Heart left ventricle (tissue), 16 donors: ENCODE results near the gene ZGPAT. TPM values are rescaled to one million over a fixed set of nuclear protein-coding genes. Genes with fewer than 3 reads are reported as not detected.
A peak's percentile ranks its signal among the peaks of the same experiment; 100 is the strongest.

Experiments
- ATAC-seq, 4 donors: fragments of 200-7000 bp; cut with Tn5 transposase; one replicate each; pipeline ENCODE4 v1.9.1; 2020 to 2022; ENCODE audit warnings: moderate library complexity in 4 of 4, mild to moderate bottlenecking in 3 of 4, moderate number of reproducible peaks in 1 of 4
- DNase-seq, 5 donors: peaks; one replicate each; pipeline ENCODE4 v3.0.0-alpha.2; 2020
- H3K27ac ChIP-seq, 12 donors: fragments of 200-600 bp; sonication (generic) in 4 of 12; one replicate each; pipeline versions ENCODE4 v1.5.0 to v1.8.0; 2016 to 2022; ENCODE audit warnings: mild to moderate bottlenecking in 2 of 12
- H3K27me3 ChIP-seq, 9 donors: fragments of 200-600 bp; sonication (generic) in 2 of 9; one replicate each; pipeline versions ENCODE4 v1.5.1 to v1.8.0; 2016 to 2022; ENCODE audit warnings: mild to moderate bottlenecking in 3 of 9
- H3K36me3 ChIP-seq, 9 donors: fragments of 200-600 bp; sonication (generic) in 2 of 9; one replicate each; pipeline versions ENCODE4 v1.5.0 to v1.8.0; 2018 to 2022; ENCODE audit warnings: mild to moderate bottlenecking in 2 of 9
- H3K4me1 ChIP-seq, 12 donors: fragments of 200-600 bp; sonication (generic) in 4 of 12; one replicate each; pipeline versions ENCODE4 v1.5.0 to v1.8.0; 2016 to 2022; ENCODE audit warnings: mild to moderate bottlenecking in 3 of 12
- H3K4me3 ChIP-seq, 12 donors: fragments of 200-600 bp; sonication (generic) in 4 of 12; one replicate each; pipeline versions ENCODE4 v1.5.0 to v1.8.0; 2017 to 2022; ENCODE audit warnings: mild to moderate bottlenecking in 9 of 12, moderate library complexity in 4 of 12
- H3K9me3 ChIP-seq, 12 donors: fragments of 200-600 bp; sonication (generic) in 4 of 12; one replicate each; pipeline versions ENCODE4 v1.5.0 to v1.8.0; 2016 to 2022; ENCODE audit warnings: mild to moderate bottlenecking in 1 of 12
- POLR2A ChIP-seq, 2 donors: fragments of 450-650 bp; IDR thresholded peaks; one replicate each; pipeline ENCODE4 v1.6.1; 2017; ENCODE audit warnings: antibody characterized with exemption in 2 of 2, mild to moderate bottlenecking in 2 of 2, moderate library complexity in 2 of 2
- WGBS, 4 donors: extraction: QIAGEN DNeasy Blood & Tissue Kit in 2 of 4; methylation state at CpG; one replicate each; pipeline versions ENCODE4 v1.1.5 to v1.1.7; 2013 to 2018; 5-methylcytosine and 5-hydroxymethylcytosine counted together
- intact Hi-C, 10 donors: fragments of 100-400 bp; cut with DNase I; formaldehyde crosslinking; loops; one replicate each; pipeline versions ENCODE4 v1.11.1 to v1.14.2; 2022
- polyA plus RNA-seq, 2 donors: library from polyadenylated mRNA; stranded (reverse); fragments of 200-250 nt; gene quantifications; one replicate each; pipeline ENCODE4 v1.2.3, GENCODE V29; 2013
- total RNA-seq, 9 donors: library from RNA; depleted of rRNA in 2 of 9; stranded (reverse); fragments of >200 nt in 2 of 9; fragmentation: NEBNext Ultra II Directional in 3 of 9; extraction: Animal tissue kit (Norgen Biotek cat#: 25700) in 3 of 9; gene quantifications; one replicate each; pipeline versions ENCODE4 v1.1.0 to v1.2.4, GENCODE V29; 2016 to 2023
- TF ChIP-seq, protein P1 (sequence below), 12 donors: fragments of 200-600 bp; sonication (generic) in 4 of 12; IDR thresholded peaks; one replicate each; pipeline versions ENCODE4 v1.5.0 to v1.8.0; 2018 to 2022; ENCODE audit warnings: antibody characterized with exemption in 12 of 12, mild to moderate bottlenecking in 5 of 12
- donor health status: ischemic (EF 13 %, LVEDD 7.1; RV severe dilation, severe dysfunction).
- donor health status: healthy with polysubstance abuse.
- donor health status: DM: no; HTN: yes; CAD: no.
- donor health status: DM: no; HTN: no; CAD: no.
- donor health status: ischemic (EF 25% LVEDD 6.9; RV normal size, moderate dysfunction).
- donor health status: ischemic (EF 25% LVEDD 5.7; RV mildly dilated, moderate dysfunction).
- donor health status: healthy.
- donor health status: DM: yes; HTN: yes; CAD: no.
- donor health status: ischemic (EF 35%, LVEDD 5.7; RV mildly dilated, moderate dysfunction).
- donor health status: nonischemic (EF 11% LVEDD 7.7; RV severe dilation, severe dysfunction).
- donor health status: DM: yes; HTN: yes; CAD: no.
- donor health status: PGD.
- donor health status: ischemic (EF 29% LVEDD 5.4; RV normal size, mild dysfunction).
- donor health status: nonischemic (EF 23%, LVEDD 6.1; RV moderate dilation, normal function).

ZGPAT gene
- total and polyA plus RNA-seq, 11 donors = 12.9 to 34.4 (median 20.0) TPM

DNA sequence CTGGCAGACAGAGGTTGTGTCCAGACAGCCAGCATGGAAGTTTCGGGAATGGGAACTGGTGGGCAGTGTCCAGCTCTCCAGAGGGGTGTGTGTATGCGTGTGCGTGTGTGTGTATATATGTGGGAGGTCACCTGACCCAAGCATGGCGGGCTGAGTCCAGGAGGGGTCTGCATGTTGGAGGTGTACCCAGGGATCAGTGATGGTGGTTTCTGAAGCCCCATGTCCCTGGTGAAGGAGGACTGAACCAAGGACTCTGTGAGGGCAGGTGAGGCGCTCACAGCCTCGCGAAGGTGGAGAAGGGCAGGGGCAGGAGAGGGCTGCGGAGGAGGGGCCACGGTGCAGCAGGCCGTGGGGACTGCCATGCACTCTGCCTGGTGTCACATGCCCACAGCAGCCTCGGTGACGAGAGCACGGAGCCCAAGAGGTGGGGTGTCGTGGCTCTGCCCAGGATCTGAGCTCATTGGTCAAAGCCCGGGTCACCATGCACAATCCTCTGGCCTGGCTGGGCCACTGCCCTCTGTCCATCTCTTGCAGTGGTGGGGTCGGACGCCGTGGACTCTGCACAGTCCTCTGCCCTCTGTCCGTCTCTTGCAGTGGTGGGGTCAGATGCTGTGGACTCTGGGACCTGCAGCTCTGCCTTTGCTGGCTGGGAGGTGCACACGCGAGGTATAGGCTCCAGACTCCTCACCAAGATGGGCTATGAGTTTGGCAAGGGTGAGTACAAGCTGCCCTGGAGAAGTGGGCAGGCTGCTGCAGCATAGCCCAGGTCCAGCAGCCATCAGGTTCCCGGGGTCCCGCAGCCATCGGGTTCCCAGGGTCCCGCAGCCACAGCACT, 26.5 kb downstream of the ZGPAT start:
- Histone ChIP-seq H3K4me1 (peaks cover 3 to 29% (median 20%) of the 10 kb centered on the region in 12 donors), H3K27me3 (no peaks in the 10 kb centered on the region), H3K9me3 (no peaks in the 10 kb centered on the region), H3K36me3 (peaks cover 0 to 34% (median 30%) of the 10 kb centered on the region in 9 donors), H3K4me3 (no peak overlapping the region), H3K27ac (no peak overlapping the region)
- WGBS, 4 donors = 94 to 95% (median 95%) methylated on average over 22 to 25 of the region's 25 CpGs
- TF ChIP-seq, protein P1, sequence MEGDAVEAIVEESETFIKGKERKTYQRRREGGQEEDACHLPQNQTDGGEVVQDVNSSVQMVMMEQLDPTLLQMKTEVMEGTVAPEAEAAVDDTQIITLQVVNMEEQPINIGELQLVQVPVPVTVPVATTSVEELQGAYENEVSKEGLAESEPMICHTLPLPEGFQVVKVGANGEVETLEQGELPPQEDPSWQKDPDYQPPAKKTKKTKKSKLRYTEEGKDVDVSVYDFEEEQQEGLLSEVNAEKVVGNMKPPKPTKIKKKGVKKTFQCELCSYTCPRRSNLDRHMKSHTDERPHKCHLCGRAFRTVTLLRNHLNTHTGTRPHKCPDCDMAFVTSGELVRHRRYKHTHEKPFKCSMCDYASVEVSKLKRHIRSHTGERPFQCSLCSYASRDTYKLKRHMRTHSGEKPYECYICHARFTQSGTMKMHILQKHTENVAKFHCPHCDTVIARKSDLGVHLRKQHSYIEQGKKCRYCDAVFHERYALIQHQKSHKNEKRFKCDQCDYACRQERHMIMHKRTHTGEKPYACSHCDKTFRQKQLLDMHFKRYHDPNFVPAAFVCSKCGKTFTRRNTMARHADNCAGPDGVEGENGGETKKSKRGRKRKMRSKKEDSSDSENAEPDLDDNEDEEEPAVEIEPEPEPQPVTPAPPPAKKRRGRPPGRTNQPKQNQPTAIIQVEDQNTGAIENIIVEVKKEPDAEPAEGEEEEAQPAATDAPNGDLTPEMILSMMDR (IDR thresholded peaks at IDR 0.05) = no peak
- DNase-seq (no peak), ATAC-seq (no peak)
- intact Hi-C loops = loop anchor here in 1 of 10 donors (10.0 kb wide), 1 partner anchor 60 kb away; no protein-coding TSS in a partner anchor

DNA sequence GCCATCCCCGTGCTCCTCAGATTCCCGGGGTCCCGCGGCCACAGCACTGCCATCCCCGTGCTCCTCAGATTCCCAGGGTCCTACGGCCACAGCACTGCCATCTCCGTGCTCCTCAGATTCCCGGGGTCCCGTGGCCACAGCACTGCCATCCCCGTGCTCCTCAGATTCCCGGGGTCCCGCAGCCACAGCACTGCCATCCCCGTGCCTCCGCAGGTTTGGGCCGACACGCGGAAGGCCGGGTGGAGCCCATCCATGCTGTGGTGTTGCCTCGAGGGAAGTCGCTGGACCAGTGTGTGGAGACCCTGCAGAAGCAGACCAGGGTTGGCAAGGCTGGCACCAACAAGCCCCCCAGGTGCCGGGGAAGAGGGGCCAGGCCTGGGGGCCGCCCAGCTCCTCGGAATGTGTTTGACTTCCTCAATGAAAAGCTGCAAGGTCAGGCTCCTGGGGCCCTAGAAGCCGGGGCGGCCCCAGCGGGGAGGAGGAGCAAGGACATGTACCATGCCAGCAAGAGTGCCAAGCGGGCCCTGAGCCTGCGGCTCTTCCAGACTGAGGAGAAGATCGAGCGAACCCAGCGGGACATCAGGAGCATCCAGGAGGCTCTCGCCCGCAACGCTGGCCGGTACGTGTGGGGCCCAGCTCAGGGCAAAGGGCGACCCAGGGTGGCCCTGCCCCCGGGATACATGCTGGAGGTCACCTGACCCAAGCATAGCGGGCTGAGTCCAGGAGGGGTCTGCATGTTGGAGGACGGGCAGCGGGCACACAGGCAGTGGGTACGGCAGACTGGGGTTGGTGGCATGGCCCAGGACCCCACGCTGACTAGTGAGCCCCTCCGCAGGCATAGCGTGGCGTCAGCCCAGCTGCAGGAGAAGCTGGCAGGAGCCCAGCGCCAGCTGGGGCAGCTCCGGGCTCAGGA, 27.4 kb downstream of the ZGPAT start:
- Histone ChIP-seq H3K36me3 (peaks cover 0 to 33% (median 29%) of the 10 kb centered on the region in 9 donors), H3K27ac (no peak overlapping the region), H3K4me1 (peaks cover 3 to 27% (median 20%) of the 10 kb centered on the region in 12 donors), H3K9me3 (no peaks in the 10 kb centered on the region), H3K4me3 (no peak overlapping the region), H3K27me3 (no peaks in the 10 kb centered on the region)
- DNase-seq (no peak), ATAC-seq (no peak)
- TF ChIP-seq, protein P1 (IDR thresholded peaks at IDR 0.05) = no peak
- TF ChIP-seq POLR2A (IDR thresholded peaks at IDR 0.05) = no peak
- WGBS, 4 donors = 92 to 95% (median 94%) methylated on average over 34 to 48 of the region's 48 CpGs
- intact Hi-C loops = loop anchor here in 2 of 10 donors (5.0 to 10.0 kb wide), 2 partner anchors 60 to 78 kb away; partner anchors contain the start of gene RTEL1 (in 1 of the 2)

GRCh38 chr20:63735859-63736718, 28.2 kb downstream of the ZGPAT start, which contains the start of gene LIME1:
LIME1 (plus strand) TSS chr20:63736664; CDS start chr20:63737550, 886 bp downstream.
- TF ChIP-seq, protein P1 (IDR thresholded peaks at IDR 0.05) = no peak
- TF ChIP-seq POLR2A (IDR thresholded peaks at IDR 0.05) = no peak
- peaks cover 0 to 33% (median 25%) of the 10 kb centered on the region in 9 donors for H3K36me3 ChIP-seq
- peak within 1 kb of the TSS in 2 of 12 donors; percentile 5 to 79 for H3K27ac ChIP-seq
- 81 to 86% (median 83%) methylated on average over 15 to 31 of the region's 31 CpGs for WGBS, 4 donors
- peak within 1 kb of the TSS in 7 of 12 donors; percentile 2 to 95 (median 32) for H3K4me3 ChIP-seq
- H3K4me1 ChIP-seq = peaks cover 6 to 32% (median 24%) of the 10 kb centered on the region in 12 donors
- H3K27me3 ChIP-seq = no peaks in the 10 kb centered on the region
- H3K9me3 ChIP-seq = no peaks in the 10 kb centered on the region
- DNase-seq = peak in 2 of 5 donors; percentile 26 to 75
- ATAC-seq = no peak
- intact Hi-C loops = loop anchor here in 2 of 10 donors (5.0 to 10.0 kb wide), 2 partner anchors 61 to 79 kb away; partner anchors contain the start of gene RTEL1 (in 1 of the 2)
